HepG2 (cell line): ENCODE data around the gene NRG3. TPM values are rescaled to one million over a fixed set of nuclear protein-coding genes. Genes with fewer than 3 reads are reported as not detected.

Source experiments
- ATAC-seq: fragments of 200-7000 bp; cut with Tn5 transposase; 3 replicates; pipeline ENCODE4 v1.9.1; 2020; ENCODE audit warnings: mild to moderate bottlenecking, moderate library complexity
- BruUV-seq: library from RNA; stranded (reverse); fragments of 400-500 nt; replicated peaks from 2 replicates; lab custom pipeline; 2021; lab: Mats Ljungman, UMichigan
- CTCF ChIA-PET: fragments of 300-600 bp; formaldehyde crosslinking; extraction: SDS; loops from one replicate; lab custom pipeline; 2021; ENCODE audit warnings: low total read pairs, inconsistent platforms, low intra/inter-chr PET ratio; lab: Yijun Ruan, JAX
- POLR2A ChIA-PET: fragments of 350-600 bp; sonication (Branson Sonifier 250); formaldehyde crosslinking; loops from one replicate; lab custom pipeline; 2020; ENCODE audit warnings: antibody characterized with exemption, inconsistent platforms; lab: Yijun Ruan, JAX
- DNase-seq: peaks from one replicate; pipeline ENCODE4 v3.0.0-alpha.2; 2015; ENCODE audit warnings: low spot score
- FAIRE-seq: peaks from 3 replicates; lab custom pipeline; 2011; peaks lifted over from hg19 to GRCh38; lab: Jason Lieb, UNC
- H2AFZ ChIP-seq: one replicate; pipeline ENCODE4 v1.6.1; 2011; ENCODE audit warnings: low read length, inconsistent platforms
- H3K27ac ChIP-seq: fragments of 300-600 bp; 3 replicates; pipeline ENCODE4 v1.8.0; 2011; ENCODE audit warnings: mixed run types, mild to moderate bottlenecking, mixed read lengths, low read length, inconsistent platforms; ENCODE audit not compliant: insufficient read depth; ENCODE audit errors: extremely low read length
- H3K27me3 ChIP-seq, 2 experiments: fragments of 200-600 bp in 1 of 2; 2 replicates in 1 of 2; 3 replicates in 1 of 2; pipeline versions ENCODE4 v1.6.0 to v1.8.0; 2011; ENCODE audit warnings: low read length in 2 of 2, mild to moderate bottlenecking in 2 of 2, moderate library complexity in 2 of 2, inconsistent platforms in 1 of 2; ENCODE audit not compliant: insufficient read depth in 2 of 2, control insufficient read depth in 1 of 2
- H3K36me3 ChIP-seq, 2 experiments: fragments of 200-600 bp in 1 of 2; replicated peaks in 1 of 2; 2 replicates in 1 of 2; 3 replicates in 1 of 2; pipeline versions ENCODE4 v1.5.1 to v1.8.0; 2011; ENCODE audit warnings: low read length in 2 of 2, inconsistent platforms in 1 of 2; ENCODE audit not compliant: insufficient read depth in 2 of 2, control insufficient read depth in 1 of 2
- H3K4me1 ChIP-seq: 2 replicates; pipeline ENCODE4 v1.5.1; 2012; ENCODE audit warnings: low read length, inconsistent platforms; ENCODE audit not compliant: insufficient read depth
- H3K4me2 ChIP-seq: 2 replicates; pipeline ENCODE4 v1.6.0; 2011; ENCODE audit warnings: low read depth, low read length, inconsistent platforms
- H3K4me3 ChIP-seq, 3 experiments: fragments of 200-600 bp in 1 of 3; sonication (generic), shearing (Covaris generic) in 1 of 3; replicated peaks in 1 of 3; 2 replicates each; pipeline ENCODE4 v1.5.1; 2011 to 2016; ENCODE audit warnings: low read length in 3 of 3, inconsistent platforms in 2 of 3, low read depth in 2 of 3, mild to moderate bottlenecking in 2 of 3, control low read depth in 1 of 3, mixed read lengths in 1 of 3; ENCODE audit not compliant: insufficient read depth in 1 of 3
- H3K79me2 ChIP-seq: one replicate; pipeline ENCODE4 v1.6.1; 2011; ENCODE audit warnings: low read length, inconsistent platforms; ENCODE audit not compliant: insufficient read depth
- H3K9ac ChIP-seq: 2 replicates; pipeline ENCODE4 v1.6.0; 2011; ENCODE audit warnings: mild to moderate bottlenecking, low read depth, low read length, inconsistent platforms; ENCODE audit not compliant: insufficient read depth
- H3K9me3 ChIP-seq: 2 replicates; pipeline ENCODE4 v1.5.1; 2012; ENCODE audit warnings: mild to moderate bottlenecking, low read length
- H4K20me1 ChIP-seq: 2 replicates; pipeline ENCODE4 v1.6.0; 2011; ENCODE audit warnings: inconsistent platforms, mild to moderate bottlenecking, low read length, moderate library complexity; ENCODE audit not compliant: insufficient read depth
- KLF9 ChIP-seq: IDR thresholded peaks from 2 replicates; pipeline ENCODE4 v1.6.1; 2016; ENCODE audit warnings: low read depth
- RAD21 ChIP-seq: fragments of 450-650 bp; formaldehyde crosslinking; IDR thresholded peaks from 2 replicates; pipeline ENCODE4 v1.5.0; 2020; ENCODE audit warnings: mild to moderate bottlenecking
- RBAK ChIP-seq: sonication (generic); formaldehyde crosslinking; IDR thresholded peaks from 2 replicates; pipeline ENCODE4 v1.5.1; 2020; ENCODE audit warnings: mild to moderate bottlenecking, missing genetic modification reagents
- ZIK1 ChIP-seq: sonication (generic); formaldehyde crosslinking; IDR thresholded peaks from 2 replicates; pipeline ENCODE4 v1.5.0; 2020; ENCODE audit warnings: mild to moderate bottlenecking, low read depth, missing genetic modification reagents, borderline replicate concordance
- ZNF768 ChIP-seq: sonication (generic); formaldehyde crosslinking; IDR thresholded peaks from 2 replicates; pipeline ENCODE4 v1.4.0; 2020; ENCODE audit warnings: missing genetic modification reagents
- ZSCAN21 ChIP-seq: sonication (generic); formaldehyde crosslinking; IDR thresholded peaks from 2 replicates; pipeline ENCODE4 v1.8.0; 2022; ENCODE audit warnings: mild to moderate bottlenecking, missing genetic modification reagents, moderate library complexity, borderline replicate concordance
- WGBS: methylation state at CpG from one replicate; pipeline ENCODE4 v1.1.6; 2017; ENCODE audit warnings: low lambda C conversion rate; 5-methylcytosine and 5-hydroxymethylcytosine counted together
- in situ Hi-C: cut with HindIII; loops from 2 replicates; pipeline ENCODE4 v1.10.0; 2017; ENCODE audit warnings: low pct_unique_long_range_greater_than_20kb; ENCODE audit not compliant: extremely low pct_ligation_motif_present
- intact Hi-C: fragments of 100-400 bp; cut with micrococcal nuclease; formaldehyde crosslinking; loops from one replicate; pipeline ENCODE4 v1.10.0; 2022; ENCODE audit not compliant: unreplicated experiment
- polyA plus RNA-seq, 8 experiments: library from polyadenylated mRNA; depleted of rRNA in 3 of 8; stranded (reverse) in 7 of 8; unstranded in 1 of 8; fragments of >200 nt; fragmentation: Illumina TruSeq in 4 of 8; extraction: Trizol in 4 of 8; gene quantifications; 2 replicates each; pipeline versions ENCODE4 v1.2.1 to v1.2.3, GENCODE V29; 2011 to 2016; ENCODE audit warnings: low read depth in 4 of 8, missing spikeins in 1 of 8, mixed read lengths in 1 of 8; ENCODE audit not compliant: insufficient read depth in 1 of 8
- total RNA-seq, 5 experiments: library from RNA; depleted of rRNA; stranded (reverse); fragments of >200 nt; fragmentation: Illumina TruSeq; extraction: Trizol; gene quantifications; 2 replicates each; pipeline ENCODE4 v1.2.3, GENCODE V29; 2016; ENCODE audit warnings: low read depth in 1 of 5
- TF ChIP-seq, protein P1 (sequence below): sonication (generic); formaldehyde crosslinking; IDR thresholded peaks from 2 replicates; pipeline ENCODE4 v1.4.0; 2020; ENCODE audit warnings: mild to moderate bottlenecking, missing genetic modification reagents
- TF ChIP-seq, protein P2 (sequence below): sonication (generic); formaldehyde crosslinking; conservative IDR thresholded peaks from 2 replicates; pipeline ENCODE4 v1.4.0; 2020; ENCODE audit warnings: mild to moderate bottlenecking, missing genetic modification reagents, moderate library complexity
- TF ChIP-seq, protein P3 (sequence below): sonication (generic); formaldehyde crosslinking; IDR thresholded peaks from 2 replicates; pipeline ENCODE4 v1.5.0; 2020; ENCODE audit warnings: mild to moderate bottlenecking, missing genetic modification reagents, borderline replicate concordance

NRG3 gene
- total and polyA plus RNA-seq, 2 of the 13 experiments (the other 11 are each of a cell fraction or from before 2014, with no cell fraction given) = not detected

DNA sequence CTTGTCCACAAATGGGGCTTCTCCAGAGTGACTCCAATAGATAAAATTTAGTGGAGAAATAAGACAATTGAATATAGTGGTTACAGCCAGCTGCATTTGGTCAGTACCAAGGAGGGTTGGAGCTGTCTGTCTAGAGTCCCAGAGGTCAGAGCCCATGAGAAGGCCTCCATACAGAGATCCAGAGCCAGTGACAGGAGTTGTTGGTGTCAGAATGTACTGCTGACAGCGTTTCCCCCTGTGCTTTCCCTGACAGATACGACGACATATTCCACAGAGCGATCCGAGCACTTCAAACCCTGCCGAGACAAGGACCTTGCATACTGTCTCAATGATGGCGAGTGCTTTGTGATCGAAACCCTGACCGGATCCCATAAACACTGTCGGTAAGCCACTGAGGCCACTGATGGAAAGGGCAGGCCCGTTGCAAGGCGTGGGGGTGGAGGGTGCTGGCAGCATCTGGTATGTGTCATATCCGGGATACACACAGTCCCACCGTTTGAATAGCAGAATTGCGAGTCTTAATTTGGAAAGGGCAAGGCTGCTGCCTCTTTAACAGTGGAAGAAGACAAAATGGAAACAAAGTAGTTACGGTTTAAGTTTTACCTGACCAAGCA is 483.6 kb downstream of the NRG3 start:
- in situ Hi-C loops (no loop called here), intact Hi-C loops (no loop called here)
- FAIRE-seq (no peak), DNase-seq (no peak), ATAC-seq (no peak)
- Histone ChIP-seq H3K9ac (no peak overlapping the region), H4K20me1 (no peaks in the 10 kb centered on the region), H3K4me2 (no peak overlapping the region), H3K4me3 (no peak overlapping the region), H2AFZ (no peak overlapping the region), H3K27me3 (no peaks in the 10 kb centered on the region), H3K4me1 (no peaks in the 10 kb centered on the region), H3K79me2 (no peaks in the 10 kb centered on the region), H3K27ac (no peak overlapping the region), H3K36me3 (no peaks in the 10 kb centered on the region), H3K9me3 (peaks cover 84% of the 10 kb centered on the region)
- ChIA-PET POLR2A (no interaction called here), CTCF (no interaction called here)
- TF ChIP-seq RBAK (CRISPR knock-in tag) = no peak
- TF ChIP-seq, protein P1, sequence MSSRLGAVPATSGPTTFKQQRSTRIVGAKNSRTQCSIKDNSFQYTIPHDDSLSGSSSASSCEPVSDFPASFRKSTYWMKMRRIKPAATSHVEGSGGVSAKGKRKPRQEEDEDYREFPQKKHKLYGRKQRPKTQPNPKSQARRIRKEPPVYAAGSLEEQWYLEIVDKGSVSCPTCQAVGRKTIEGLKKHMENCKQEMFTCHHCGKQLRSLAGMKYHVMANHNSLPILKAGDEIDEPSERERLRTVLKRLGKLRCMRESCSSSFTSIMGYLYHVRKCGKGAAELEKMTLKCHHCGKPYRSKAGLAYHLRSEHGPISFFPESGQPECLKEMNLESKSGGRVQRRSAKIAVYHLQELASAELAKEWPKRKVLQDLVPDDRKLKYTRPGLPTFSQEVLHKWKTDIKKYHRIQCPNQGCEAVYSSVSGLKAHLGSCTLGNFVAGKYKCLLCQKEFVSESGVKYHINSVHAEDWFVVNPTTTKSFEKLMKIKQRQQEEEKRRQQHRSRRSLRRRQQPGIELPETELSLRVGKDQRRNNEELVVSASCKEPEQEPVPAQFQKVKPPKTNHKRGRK (CRISPR knock-in tag) = no peak
- TF ChIP-seq, protein P2, sequence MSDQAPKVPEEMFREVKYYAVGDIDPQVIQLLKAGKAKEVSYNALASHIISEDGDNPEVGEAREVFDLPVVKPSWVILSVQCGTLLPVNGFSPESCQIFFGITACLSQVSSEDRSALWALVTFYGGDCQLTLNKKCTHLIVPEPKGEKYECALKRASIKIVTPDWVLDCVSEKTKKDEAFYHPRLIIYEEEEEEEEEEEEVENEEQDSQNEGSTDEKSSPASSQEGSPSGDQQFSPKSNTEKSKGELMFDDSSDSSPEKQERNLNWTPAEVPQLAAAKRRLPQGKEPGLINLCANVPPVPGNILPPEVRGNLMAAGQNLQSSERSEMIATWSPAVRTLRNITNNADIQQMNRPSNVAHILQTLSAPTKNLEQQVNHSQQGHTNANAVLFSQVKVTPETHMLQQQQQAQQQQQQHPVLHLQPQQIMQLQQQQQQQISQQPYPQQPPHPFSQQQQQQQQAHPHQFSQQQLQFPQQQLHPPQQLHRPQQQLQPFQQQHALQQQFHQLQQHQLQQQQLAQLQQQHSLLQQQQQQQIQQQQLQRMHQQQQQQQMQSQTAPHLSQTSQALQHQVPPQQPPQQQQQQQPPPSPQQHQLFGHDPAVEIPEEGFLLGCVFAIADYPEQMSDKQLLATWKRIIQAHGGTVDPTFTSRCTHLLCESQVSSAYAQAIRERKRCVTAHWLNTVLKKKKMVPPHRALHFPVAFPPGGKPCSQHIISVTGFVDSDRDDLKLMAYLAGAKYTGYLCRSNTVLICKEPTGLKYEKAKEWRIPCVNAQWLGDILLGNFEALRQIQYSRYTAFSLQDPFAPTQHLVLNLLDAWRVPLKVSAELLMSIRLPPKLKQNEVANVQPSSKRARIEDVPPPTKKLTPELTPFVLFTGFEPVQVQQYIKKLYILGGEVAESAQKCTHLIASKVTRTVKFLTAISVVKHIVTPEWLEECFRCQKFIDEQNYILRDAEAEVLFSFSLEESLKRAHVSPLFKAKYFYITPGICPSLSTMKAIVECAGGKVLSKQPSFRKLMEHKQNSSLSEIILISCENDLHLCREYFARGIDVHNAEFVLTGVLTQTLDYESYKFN (CRISPR knock-in tag) = no peak
- TF ChIP-seq, protein P3, sequence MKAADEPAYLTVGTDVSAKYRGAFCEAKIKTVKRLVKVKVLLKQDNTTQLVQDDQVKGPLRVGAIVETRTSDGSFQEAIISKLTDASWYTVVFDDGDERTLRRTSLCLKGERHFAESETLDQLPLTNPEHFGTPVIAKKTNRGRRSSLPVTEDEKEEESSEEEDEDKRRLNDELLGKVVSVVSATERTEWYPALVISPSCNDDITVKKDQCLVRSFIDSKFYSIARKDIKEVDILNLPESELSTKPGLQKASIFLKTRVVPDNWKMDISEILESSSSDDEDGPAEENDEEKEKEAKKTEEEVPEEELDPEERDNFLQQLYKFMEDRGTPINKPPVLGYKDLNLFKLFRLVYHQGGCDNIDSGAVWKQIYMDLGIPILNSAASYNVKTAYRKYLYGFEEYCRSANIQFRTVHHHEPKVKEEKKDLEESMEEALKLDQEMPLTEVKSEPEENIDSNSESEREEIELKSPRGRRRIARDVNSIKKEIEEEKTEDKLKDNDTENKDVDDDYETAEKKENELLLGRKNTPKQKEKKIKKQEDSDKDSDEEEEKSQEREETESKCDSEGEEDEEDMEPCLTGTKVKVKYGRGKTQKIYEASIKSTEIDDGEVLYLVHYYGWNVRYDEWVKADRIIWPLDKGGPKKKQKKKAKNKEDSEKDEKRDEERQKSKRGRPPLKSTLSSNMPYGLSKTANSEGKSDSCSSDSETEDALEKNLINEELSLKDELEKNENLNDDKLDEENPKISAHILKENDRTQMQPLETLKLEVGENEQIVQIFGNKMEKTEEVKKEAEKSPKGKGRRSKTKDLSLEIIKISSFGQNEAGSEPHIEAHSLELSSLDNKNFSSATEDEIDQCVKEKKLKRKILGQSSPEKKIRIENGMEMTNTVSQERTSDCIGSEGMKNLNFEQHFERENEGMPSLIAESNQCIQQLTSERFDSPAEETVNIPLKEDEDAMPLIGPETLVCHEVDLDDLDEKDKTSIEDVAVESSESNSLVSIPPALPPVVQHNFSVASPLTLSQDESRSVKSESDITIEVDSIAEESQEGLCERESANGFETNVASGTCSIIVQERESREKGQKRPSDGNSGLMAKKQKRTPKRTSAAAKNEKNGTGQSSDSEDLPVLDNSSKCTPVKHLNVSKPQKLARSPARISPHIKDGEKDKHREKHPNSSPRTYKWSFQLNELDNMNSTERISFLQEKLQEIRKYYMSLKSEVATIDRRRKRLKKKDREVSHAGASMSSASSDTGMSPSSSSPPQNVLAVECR (CRISPR knock-in tag) = no peak
- no peak for TF ChIP-seq RAD21 (CRISPR knock-in tag)
- TF ChIP-seq ZSCAN21 = no peak
- no peak for TF ChIP-seq ZNF768 (CRISPR knock-in tag)
- no peak for TF ChIP-seq ZIK1 (CRISPR knock-in tag)
- no peak for TF ChIP-seq KLF9
- 33% methylated on average over 8 of the region's 16 CpGs for WGBS
- no TSS peak for BruUV-seq
